IMR-90 (cell line): ENCODE measurements around the gene FRMD4B. TPM values are rescaled to one million over a fixed set of nuclear protein-coding genes. Genes with fewer than 3 reads are reported as not detected.

Experiments
- ATAC-seq: fragments of 200-7000 bp; cut with Tn5 transposase; 2 replicates; pipeline ENCODE4 v1.9.1; 2020; ENCODE audit warnings: low read depth, mild to moderate bottlenecking, moderate library complexity
- BruUV-seq: library from RNA; stranded (reverse); fragments of 400-500 nt; replicated peaks from 2 replicates; lab custom pipeline; 2021; lab: Mats Ljungman, UMichigan
- CTCF ChIA-PET: fragments of 300-600 bp; formaldehyde crosslinking; extraction: SDS; loops from one replicate; lab custom pipeline; 2021; ENCODE audit warnings: antibody characterized with exemption; lab: Yijun Ruan, JAX
- POLR2A ChIA-PET: fragments of 300-600 bp; sonication (Branson Sonifier 250); formaldehyde crosslinking; loops from one replicate; lab custom pipeline; 2022; ENCODE audit warnings: antibody characterized with exemption; ENCODE audit not compliant: unreplicated experiment; lab: Charles Lee
- DNase-seq: peaks from one replicate; pipeline ENCODE4 v3.0.0; 2013
- H2AFZ ChIP-seq: replicated peaks from 2 replicates; pipeline ENCODE3; 2013; ENCODE audit warnings: low read length, mild to moderate bottlenecking; ENCODE audit not compliant: poor library complexity
- H2AK5ac ChIP-seq: 2 replicates; pipeline ENCODE4 v1.6.1; 2013; ENCODE audit warnings: low read depth, low read length, inconsistent platforms
- H2AK9ac ChIP-seq: replicated peaks from 2 replicates; pipeline ENCODE3; 2013; ENCODE audit warnings: mild to moderate bottlenecking, low read depth, low read length, moderate library complexity; ENCODE audit not compliant: poor library complexity
- H2BK120ac ChIP-seq: 2 replicates; pipeline ENCODE4 v1.6.1; 2013; ENCODE audit warnings: low read depth, low read length, inconsistent platforms
- H2BK15ac ChIP-seq: 3 replicates; pipeline ENCODE4 v1.6.1; 2013; ENCODE audit warnings: low read depth, low read length, inconsistent platforms
- H2BK20ac ChIP-seq: 2 replicates; pipeline ENCODE4 v1.6.1; 2013; ENCODE audit warnings: low read depth, mild to moderate bottlenecking, inconsistent platforms, low read length, moderate library complexity
- H2BK5ac ChIP-seq: 2 replicates; pipeline ENCODE4 v1.6.1; 2013; ENCODE audit warnings: mild to moderate bottlenecking, low read depth, low read length, inconsistent platforms; ENCODE audit not compliant: poor library complexity, severe bottlenecking
- H3K14ac ChIP-seq: replicated peaks from 2 replicates; pipeline ENCODE4 v1.6.1; 2013; ENCODE audit warnings: low read depth, low read length, inconsistent platforms
- H3K18ac ChIP-seq: 2 replicates; pipeline ENCODE4 v1.6.1; 2013; ENCODE audit warnings: low read depth, low read length, control low read depth
- H3K23ac ChIP-seq: 2 replicates; pipeline ENCODE4 v1.6.1; 2013; ENCODE audit warnings: low read depth, low read length, inconsistent platforms
- H3K27ac ChIP-seq: 2 replicates; pipeline ENCODE4 v1.5.1; 2013; ENCODE audit warnings: mild to moderate bottlenecking, control low read depth, low read length; ENCODE audit not compliant: insufficient read depth
- H3K27me3 ChIP-seq: 2 replicates; pipeline ENCODE4 v1.6.1; 2013; ENCODE audit warnings: low read length; ENCODE audit not compliant: control insufficient read depth, insufficient read depth
- H3K36me3 ChIP-seq: 2 replicates; pipeline ENCODE4 v1.6.1; 2013; ENCODE audit warnings: low read length, mixed read lengths; ENCODE audit not compliant: control insufficient read depth, insufficient read depth
- H3K4ac ChIP-seq: 2 replicates; pipeline ENCODE4 v1.6.1; 2013; ENCODE audit warnings: low read depth, low read length, inconsistent platforms
- H3K4me1 ChIP-seq: 2 replicates; pipeline ENCODE4 v1.6.1; 2013; ENCODE audit warnings: low read length, mixed read lengths; ENCODE audit not compliant: control insufficient read depth, insufficient read depth
- H3K4me2 ChIP-seq: 2 replicates; pipeline ENCODE4 v1.6.1; 2013; ENCODE audit warnings: low read depth, mild to moderate bottlenecking, control low read depth, low read length, moderate library complexity
- H3K4me3 ChIP-seq: 2 replicates; pipeline ENCODE4 v1.5.1; 2013; ENCODE audit warnings: low read depth, mild to moderate bottlenecking, control low read depth, low read length, moderate library complexity; ENCODE audit not compliant: insufficient read depth
- H3K56ac ChIP-seq: 2 replicates; pipeline ENCODE4 v1.6.1; 2013; ENCODE audit warnings: low read length, inconsistent platforms; ENCODE audit not compliant: insufficient read depth; ENCODE audit errors: extremely low read depth
- H3K79me1 ChIP-seq, 2 experiments: 2 replicates each; pipeline ENCODE4 v1.6.1; 2013; ENCODE audit warnings: low read length in 2 of 2, inconsistent platforms in 1 of 2, low read depth in 1 of 2
- H3K9ac ChIP-seq: 2 replicates; pipeline ENCODE4 v1.6.1; 2013; ENCODE audit warnings: low read depth, low read length, control low read depth
- H3K9me1 ChIP-seq: 2 replicates; pipeline ENCODE4 v1.6.1; 2013; ENCODE audit warnings: low read length, inconsistent platforms; ENCODE audit not compliant: insufficient read depth
- H3K9me3 ChIP-seq: 2 replicates; pipeline ENCODE4 v1.6.1; 2013; ENCODE audit warnings: low read length; ENCODE audit not compliant: control insufficient read depth, insufficient read depth
- H4K20me1 ChIP-seq: 2 replicates; pipeline ENCODE4 v1.6.1; 2013; ENCODE audit warnings: low read length, inconsistent platforms; ENCODE audit not compliant: insufficient read depth
- H4K5ac ChIP-seq: 2 replicates; pipeline ENCODE4 v1.6.1; 2013; ENCODE audit warnings: mild to moderate bottlenecking, low read depth, low read length, control low read depth
- H4K8ac ChIP-seq, 2 experiments: 2 replicates each; pipeline ENCODE4 v1.6.1; 2013; ENCODE audit warnings: low read depth in 2 of 2, low read length in 2 of 2, control low read depth in 1 of 2, inconsistent platforms in 1 of 2
- H4K91ac ChIP-seq: 2 replicates; pipeline ENCODE4 v1.6.1; 2013; ENCODE audit warnings: low read depth, low read length, inconsistent platforms; ENCODE audit not compliant: insufficient read depth
- FOS ChIP-seq: fragments of 150-350 bp; IDR thresholded peaks from 2 replicates; pipeline ENCODE4 v1.6.1; 2016; ENCODE audit warnings: low read depth, low read length
- MAZ ChIP-seq: IDR thresholded peaks from 2 replicates; pipeline ENCODE4 v1.6.1; 2012; ENCODE audit warnings: low read depth, mild to moderate bottlenecking, low read length, improper control_type of control experiment, moderate library complexity, borderline replicate concordance
- POLR2A ChIP-seq: IDR thresholded peaks from 2 replicates; pipeline ENCODE4 v1.6.1; 2012; ENCODE audit warnings: mild to moderate bottlenecking, low read depth, low read length
- RCOR1 ChIP-seq: IDR thresholded peaks from 2 replicates; pipeline ENCODE4 v1.6.1; 2012; ENCODE audit warnings: mild to moderate bottlenecking, low read length, improper control_type of control experiment; ENCODE audit not compliant: insufficient replicate concordance
- RFX5 ChIP-seq: IDR thresholded peaks from 2 replicates; pipeline ENCODE4 v1.8.0; 2012; ENCODE audit warnings: low read depth, mild to moderate bottlenecking, low read length, moderate library complexity
- SMC3 ChIP-seq: fragments of 150-350 bp; IDR thresholded peaks from 2 replicates; pipeline ENCODE4 v1.6.1; 2016; ENCODE audit warnings: low read depth, mild to moderate bottlenecking, antibody characterized with exemption, low read length, moderate library complexity
- WGBS, 2 experiments: methylation state at CpG; one replicate each; pipeline versions ENCODE4 v1.1.5 to v1.1.7; 2013; ENCODE audit warnings: missing lambda C conversion rate in 2 of 2; ENCODE audit not compliant: insufficient read length in 1 of 2; ENCODE audit errors: extremely low coverage in 2 of 2; 5-methylcytosine and 5-hydroxymethylcytosine counted together
- dilution Hi-C: fragments of 300-500 bp; cut with HindIII; formaldehyde crosslinking; loops from one replicate; pipeline ENCODE4 v1.14.3; 2018; ENCODE audit warnings: low sequenced_read_pairs; ENCODE audit not compliant: unreplicated experiment
- in situ Hi-C: fragments of 300-500 bp; cut with MboI; formaldehyde crosslinking; loops from 3 replicates; pipeline ENCODE4 v1.14.3; 2019; ENCODE audit warnings: low sequenced_read_pairs, inconsistent platforms, mixed read lengths
- intact Hi-C: fragments of 100-400 bp; cut with micrococcal nuclease; formaldehyde crosslinking; loops from 2 replicates; pipeline ENCODE4 v1.10.0; 2022
- polyA plus RNA-seq, 3 experiments: library from polyadenylated mRNA; depleted of rRNA; stranded (reverse); fragments of >200 nt; gene quantifications; 2 replicates each; pipeline ENCODE4 v1.2.3, GENCODE V29; 2012; ENCODE audit warnings: low replicate concordance in 1 of 3
- total RNA-seq: library from RNA; depleted of rRNA; stranded (reverse); fragments of >200 nt; gene quantifications from 2 replicates; pipeline ENCODE4 v1.2.3, GENCODE V29; 2012

FRMD4B gene
- total and polyA plus RNA-seq, 2 of the 4 experiments (the other 2 are of a cell fraction): 0.14 to 0.36 TPM

GRCh38 chr3:69392850-69393249, 7.0 kb upstream of the FRMD4B start:
- ChIA-PET CTCF (no interaction called here), POLR2A (no interaction called here)
- Histone ChIP-seq H3K56ac (no peak overlapping the region), H3K18ac (no peak overlapping the region), H3K27ac (no peak overlapping the region), H3K14ac (no peak overlapping the region), H2AFZ (no peak overlapping the region), H3K27me3 (no peaks in the 10 kb centered on the region; the same call in 1 of the 2 replicates), H3K9me1 (no peaks in the 10 kb centered on the region), H3K9ac (no peak overlapping the region), H3K4me2 (no peak overlapping the region), H2BK120ac (no peak overlapping the region), H4K5ac (no peak overlapping the region), H4K8ac (no peak overlapping the region), H2BK20ac (no peak overlapping the region), H3K4me1 (no peaks in the 10 kb centered on the region), H2AK9ac (no peak overlapping the region), H3K4ac (no peak overlapping the region), H4K91ac (no peak overlapping the region), H3K36me3 (no peaks in the 10 kb centered on the region), H2BK15ac (no peak overlapping the region), H3K4me3 (no peak overlapping the region), H3K9me3 (no peaks in the 10 kb centered on the region), H3K79me1 (no peaks in the 10 kb centered on the region), H2AK5ac (no peak overlapping the region), H3K23ac (no peak overlapping the region), H4K20me1 (no peaks in the 10 kb centered on the region), H2BK5ac (no peak overlapping the region)
- intact Hi-C loops (no loop called here), in situ Hi-C loops (no loop called here), dilution Hi-C loops (no loop called here)
- no TSS peak for BruUV-seq
- TF ChIP-seq FOS (no peak), MAZ (no peak), RFX5 (no peak), POLR2A (no peak), SMC3 (no peak), RCOR1 (no peak)
- ATAC-seq: no peak
- no CpG with 5 or more reads among the region's 3 CpGs for WGBS, 2 experiments
- no peak for DNase-seq
